Measurements from ENCODE around the gene ALDH1A2.

ALDH1A2 gene

DNA sequence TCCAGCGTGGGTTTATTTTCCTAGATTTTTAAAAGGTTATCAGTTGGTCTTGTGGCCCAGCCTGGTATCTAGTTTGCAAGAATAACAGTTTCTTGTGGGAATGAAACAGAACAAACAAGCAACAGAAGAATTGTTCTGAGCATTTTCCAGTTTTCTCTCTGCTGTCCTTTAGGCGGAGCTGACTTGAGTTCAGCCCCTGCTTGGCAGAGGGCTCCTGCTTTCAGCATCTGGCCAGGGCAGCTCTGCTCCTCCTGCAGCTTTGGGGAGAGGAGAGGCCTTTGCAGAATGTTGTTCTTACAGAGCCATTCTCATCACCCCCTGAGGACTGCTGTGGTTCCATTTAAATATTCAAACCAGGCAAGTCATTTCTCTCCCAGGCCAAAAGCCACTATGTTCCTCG is 117.7 kb downstream of the ALDH1A2 start:
- no peaks in the 10 kb centered on the region for H3K27me3 ChIP-seq (ENCODE audit: control insufficient read depth, insufficient read depth, low read length)
- no peaks in the 10 kb centered on the region for H3K4me1 ChIP-seq (ENCODE audit: control insufficient read depth, insufficient read depth, low read length)
- no peak overlapping the region for H3K4me3 ChIP-seq (ENCODE audit: low read depth, low read length)
- H3K36me3 ChIP-seq (ENCODE audit: control insufficient read depth, insufficient read depth, low read length): no peaks in the 10 kb centered on the region
- H3K9ac ChIP-seq (ENCODE audit: low read depth, low read length): no peak overlapping the region
- H3K9me3 ChIP-seq (ENCODE audit: control insufficient read depth, insufficient read depth, low read length): no peaks in the 10 kb centered on the region

DNA sequence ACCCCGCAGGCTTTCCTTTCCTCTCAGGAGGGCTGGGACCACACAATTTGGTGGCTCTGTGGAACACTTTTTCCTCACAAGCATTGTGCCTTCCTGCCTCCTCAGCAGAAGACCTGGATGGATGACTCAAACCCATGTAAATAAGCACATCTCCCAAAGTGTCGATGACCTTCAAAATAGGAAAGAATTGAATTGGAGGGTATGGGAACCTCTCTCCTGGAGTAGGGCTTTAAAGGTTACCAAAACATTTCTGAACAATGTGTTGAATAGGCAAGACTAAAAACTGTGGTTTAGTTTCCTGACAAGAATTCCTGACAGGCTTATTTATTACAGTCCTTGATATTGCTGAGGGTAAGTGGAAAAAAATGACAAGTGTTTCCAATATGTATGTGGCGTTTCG is 118.2 kb downstream of the ALDH1A2 start:
- no peaks in the 10 kb centered on the region for H3K36me3 ChIP-seq (ENCODE audit: control insufficient read depth, insufficient read depth, low read length)
- H3K9ac ChIP-seq (ENCODE audit: low read depth, low read length): no peak overlapping the region
- H3K9me3 ChIP-seq (ENCODE audit: control insufficient read depth, insufficient read depth, low read length): no peaks in the 10 kb centered on the region
- H3K4me1 ChIP-seq (ENCODE audit: control insufficient read depth, insufficient read depth, low read length): no peaks in the 10 kb centered on the region
- H3K27me3 ChIP-seq (ENCODE audit: control insufficient read depth, insufficient read depth, low read length): no peaks in the 10 kb centered on the region
- no peak overlapping the region for H3K4me3 ChIP-seq (ENCODE audit: low read depth, low read length)

DNA sequence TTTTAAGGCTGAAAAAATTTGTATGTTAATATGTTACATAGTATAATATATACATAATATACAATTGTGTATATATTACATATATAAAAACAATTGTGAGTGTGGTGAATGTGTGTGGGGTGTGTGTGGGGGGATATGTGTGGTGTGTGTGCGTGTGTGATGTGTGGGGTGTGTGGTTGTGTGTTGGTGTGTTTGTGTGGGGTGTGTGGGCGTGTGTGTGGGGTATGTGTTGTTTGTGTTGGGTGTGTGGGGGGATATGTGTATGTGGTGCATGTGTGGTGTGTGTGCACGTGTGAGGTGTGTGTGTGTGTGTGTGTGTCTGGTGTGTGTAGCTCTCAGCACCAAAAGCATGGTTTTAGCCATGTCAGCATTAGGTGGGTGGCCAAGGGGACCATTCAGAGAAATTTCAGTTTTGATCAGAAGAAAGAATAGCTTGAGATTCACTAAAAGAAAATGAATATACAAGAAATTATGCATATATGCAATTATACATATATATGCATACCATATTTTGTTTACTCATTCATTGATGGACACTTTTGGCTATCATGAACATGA is 118.9 kb downstream of the ALDH1A2 start:
- no peaks in the 10 kb centered on the region for H3K36me3 ChIP-seq (ENCODE audit: control insufficient read depth, insufficient read depth, low read length)
- H3K9me3 ChIP-seq (ENCODE audit: control insufficient read depth, insufficient read depth, low read length): no peaks in the 10 kb centered on the region
- no peak overlapping the region for H3K4me3 ChIP-seq (ENCODE audit: low read depth, low read length)
- no peaks in the 10 kb centered on the region for H3K4me1 ChIP-seq (ENCODE audit: control insufficient read depth, insufficient read depth, low read length)
- H3K27me3 ChIP-seq (ENCODE audit: control insufficient read depth, insufficient read depth, low read length): no peaks in the 10 kb centered on the region
- H3K9ac ChIP-seq (ENCODE audit: low read depth, low read length): no peak overlapping the region

DNA sequence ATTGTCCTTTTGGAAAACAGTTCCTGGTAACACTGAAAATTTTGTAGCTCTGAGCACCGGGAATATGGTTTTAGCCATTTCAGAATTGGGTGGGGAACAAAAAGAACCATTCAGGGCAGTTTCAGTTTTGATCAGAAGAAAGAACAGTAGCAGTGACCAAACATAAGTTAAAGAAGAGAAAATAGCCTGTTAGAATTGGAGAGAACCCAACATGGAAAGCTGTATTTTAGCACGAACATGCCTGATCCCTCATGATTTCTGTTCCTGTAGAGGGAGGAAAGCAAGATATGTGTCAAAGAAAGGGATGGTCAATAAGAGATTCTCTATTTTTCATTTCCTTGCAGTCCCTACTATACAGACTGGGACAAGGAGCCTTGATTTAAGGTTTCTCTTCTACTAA is 119.9 kb downstream of the ALDH1A2 start:
- Histone ChIP-seq H3K4me1 (ENCODE audit: control insufficient read depth, insufficient read depth, low read length) (no peaks in the 10 kb centered on the region), H3K9ac (ENCODE audit: low read depth, low read length) (no peak overlapping the region), H3K36me3 (ENCODE audit: control insufficient read depth, insufficient read depth, low read length) (no peaks in the 10 kb centered on the region), H3K27me3 (ENCODE audit: control insufficient read depth, insufficient read depth, low read length) (no peaks in the 10 kb centered on the region), H3K9me3 (ENCODE audit: control insufficient read depth, insufficient read depth, low read length) (no peaks in the 10 kb centered on the region), H3K4me3 (ENCODE audit: low read depth, low read length) (no peak overlapping the region)

DNA sequence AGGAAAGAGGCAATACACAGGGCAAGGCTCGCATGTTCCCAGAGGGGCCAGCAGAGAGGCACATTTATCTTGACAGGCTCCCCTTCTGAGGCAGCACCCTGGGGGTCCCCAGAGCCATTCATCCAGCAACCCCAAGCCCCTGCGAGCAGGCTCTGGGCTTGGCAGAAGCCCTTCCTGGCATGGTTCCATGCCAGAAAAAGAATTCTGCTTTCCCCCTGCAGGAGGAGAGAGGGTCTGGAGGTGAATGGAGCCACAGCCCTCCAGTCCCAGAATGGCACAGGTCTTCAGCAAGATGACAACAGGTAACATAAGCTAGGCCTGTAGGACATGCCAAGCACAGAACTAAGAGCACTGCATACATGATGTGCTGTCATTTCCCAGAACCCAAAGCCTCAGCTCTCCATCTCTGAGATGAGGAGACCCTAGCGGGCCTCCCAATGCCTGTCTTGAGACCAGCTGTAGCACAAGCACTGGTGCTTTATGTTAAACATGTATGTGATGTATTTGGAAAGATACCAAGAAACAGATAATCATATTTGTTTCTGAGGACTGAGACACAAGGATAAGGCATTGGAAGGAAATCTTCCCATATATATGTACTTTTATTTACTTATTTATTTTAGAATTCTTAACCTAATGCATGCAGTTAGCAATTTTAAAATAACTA is 121.6 kb downstream of the ALDH1A2 start:
- Histone ChIP-seq H3K36me3 (ENCODE audit: control insufficient read depth, insufficient read depth, low read length) (no peaks in the 10 kb centered on the region), H3K4me1 (ENCODE audit: control insufficient read depth, insufficient read depth, low read length) (no peaks in the 10 kb centered on the region), H3K27me3 (ENCODE audit: control insufficient read depth, insufficient read depth, low read length) (no peaks in the 10 kb centered on the region), H3K4me3 (ENCODE audit: low read depth, low read length) (no peak overlapping the region), H3K9ac (ENCODE audit: low read depth, low read length) (no peak overlapping the region), H3K9me3 (ENCODE audit: control insufficient read depth, insufficient read depth, low read length) (no peaks in the 10 kb centered on the region)

DNA sequence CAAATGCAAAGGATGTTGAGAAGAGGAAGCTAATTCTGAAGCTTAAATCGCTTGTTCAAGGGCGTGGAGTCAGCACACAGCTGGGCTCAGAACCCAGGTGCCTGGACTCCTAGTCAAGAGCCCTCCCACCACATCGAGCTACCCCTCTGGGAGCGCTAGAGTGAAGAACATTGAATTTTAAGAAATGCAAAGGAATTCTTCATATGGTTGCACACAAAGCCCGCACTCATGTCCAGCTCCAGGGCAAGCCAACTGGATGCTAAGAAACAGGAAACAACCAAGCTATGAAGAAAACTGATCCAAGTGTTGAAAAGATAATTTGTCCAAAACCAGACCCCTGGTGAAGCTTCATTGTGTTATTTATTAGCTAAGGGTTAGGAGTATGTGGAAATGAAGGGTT is 122.3 kb downstream of the ALDH1A2 start:
- H3K27me3 ChIP-seq (ENCODE audit: control insufficient read depth, insufficient read depth, low read length): no peaks in the 10 kb centered on the region
- H3K4me3 ChIP-seq (ENCODE audit: low read depth, low read length): no peak overlapping the region
- H3K9ac ChIP-seq (ENCODE audit: low read depth, low read length): no peak overlapping the region
- no peaks in the 10 kb centered on the region for H3K9me3 ChIP-seq (ENCODE audit: control insufficient read depth, insufficient read depth, low read length)
- no peaks in the 10 kb centered on the region for H3K4me1 ChIP-seq (ENCODE audit: control insufficient read depth, insufficient read depth, low read length)
- no peaks in the 10 kb centered on the region for H3K36me3 ChIP-seq (ENCODE audit: control insufficient read depth, insufficient read depth, low read length)

DNA sequence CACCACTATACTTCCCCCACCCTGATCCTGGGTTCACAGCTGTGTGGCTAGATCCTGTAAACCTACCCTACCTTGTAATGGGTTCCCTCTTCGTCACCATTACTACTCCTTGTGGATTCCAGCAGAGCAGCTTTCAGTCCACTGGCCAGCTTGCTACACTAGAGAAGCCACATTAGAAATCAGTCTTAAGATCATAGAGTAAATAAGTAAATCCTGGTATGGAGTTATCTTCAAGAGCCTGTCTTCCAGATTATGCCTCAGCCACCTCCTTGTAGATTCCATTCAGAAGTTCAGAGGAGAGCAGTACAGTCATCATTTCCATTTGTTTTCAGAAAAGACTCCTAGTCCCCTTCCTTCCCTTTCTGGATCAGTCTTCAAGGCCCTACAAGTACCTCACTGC is 123.7 kb downstream of the ALDH1A2 start:
- Histone ChIP-seq H3K36me3 (ENCODE audit: control insufficient read depth, insufficient read depth, low read length) (no peaks in the 10 kb centered on the region), H3K4me3 (ENCODE audit: low read depth, low read length) (no peak overlapping the region), H3K9me3 (ENCODE audit: control insufficient read depth, insufficient read depth, low read length) (no peaks in the 10 kb centered on the region), H3K27me3 (ENCODE audit: control insufficient read depth, insufficient read depth, low read length) (no peaks in the 10 kb centered on the region), H3K4me1 (ENCODE audit: control insufficient read depth, insufficient read depth, low read length) (no peaks in the 10 kb centered on the region), H3K9ac (ENCODE audit: low read depth, low read length) (no peak overlapping the region)

DNA sequence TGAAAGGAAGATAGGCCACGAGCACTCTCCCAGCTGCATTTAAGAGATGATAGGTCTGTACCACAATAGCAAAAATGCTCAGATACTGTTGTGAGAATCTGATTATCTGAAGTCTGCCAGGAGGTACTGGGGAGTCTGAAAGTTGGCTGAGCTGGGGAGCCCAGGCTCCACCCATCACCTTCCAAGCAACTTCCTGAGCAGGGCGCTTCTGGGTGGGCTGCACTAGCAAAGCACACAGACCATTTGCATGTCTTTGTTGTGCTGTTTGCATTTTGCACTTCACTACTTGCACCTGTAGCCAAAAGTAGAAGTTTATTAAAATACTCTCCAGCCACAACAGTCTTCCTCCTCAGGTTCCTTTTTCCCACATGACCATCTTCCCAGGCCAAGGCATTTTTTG is 133.2 kb downstream of the ALDH1A2 start:
- Histone ChIP-seq H3K4me1 (ENCODE audit: control insufficient read depth, insufficient read depth, low read length) (peaks cover 6% of the 10 kb centered on the region), H3K4me3 (ENCODE audit: low read depth, low read length) (no peak overlapping the region), H3K9ac (ENCODE audit: low read depth, low read length) (no peak overlapping the region), H3K27me3 (ENCODE audit: control insufficient read depth, insufficient read depth, low read length) (no peaks in the 10 kb centered on the region), H3K9me3 (ENCODE audit: control insufficient read depth, insufficient read depth, low read length) (no peaks in the 10 kb centered on the region), H3K36me3 (ENCODE audit: control insufficient read depth, insufficient read depth, low read length) (no peaks in the 10 kb centered on the region)

DNA sequence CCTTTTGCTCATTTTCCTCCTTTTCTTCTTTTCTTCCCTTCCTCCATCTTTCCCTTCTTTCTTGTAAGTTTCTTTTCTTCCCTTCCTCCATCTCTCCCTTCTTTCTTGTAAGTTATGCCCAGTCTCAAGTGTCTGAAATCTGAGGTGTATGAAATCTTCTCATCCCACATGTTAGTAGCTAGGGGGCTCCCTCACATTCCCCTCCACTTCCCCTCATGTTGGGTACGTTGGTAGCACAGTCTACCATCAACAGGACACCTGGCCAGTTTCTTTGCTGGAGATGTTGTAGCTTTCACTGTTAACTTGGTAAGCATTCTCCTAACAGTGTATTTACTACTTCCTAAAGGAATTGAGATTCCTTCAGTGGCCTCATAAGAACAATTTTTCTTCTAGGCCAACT is 133.9 kb downstream of the ALDH1A2 start:
- Histone ChIP-seq H3K4me3 (ENCODE audit: low read depth, low read length) (no peak overlapping the region), H3K9me3 (ENCODE audit: control insufficient read depth, insufficient read depth, low read length) (no peaks in the 10 kb centered on the region), H3K4me1 (ENCODE audit: control insufficient read depth, insufficient read depth, low read length) (peaks cover 6% of the 10 kb centered on the region), H3K27me3 (ENCODE audit: control insufficient read depth, insufficient read depth, low read length) (no peaks in the 10 kb centered on the region), H3K36me3 (ENCODE audit: control insufficient read depth, insufficient read depth, low read length) (no peaks in the 10 kb centered on the region), H3K9ac (ENCODE audit: low read depth, low read length) (no peak overlapping the region)

DNA sequence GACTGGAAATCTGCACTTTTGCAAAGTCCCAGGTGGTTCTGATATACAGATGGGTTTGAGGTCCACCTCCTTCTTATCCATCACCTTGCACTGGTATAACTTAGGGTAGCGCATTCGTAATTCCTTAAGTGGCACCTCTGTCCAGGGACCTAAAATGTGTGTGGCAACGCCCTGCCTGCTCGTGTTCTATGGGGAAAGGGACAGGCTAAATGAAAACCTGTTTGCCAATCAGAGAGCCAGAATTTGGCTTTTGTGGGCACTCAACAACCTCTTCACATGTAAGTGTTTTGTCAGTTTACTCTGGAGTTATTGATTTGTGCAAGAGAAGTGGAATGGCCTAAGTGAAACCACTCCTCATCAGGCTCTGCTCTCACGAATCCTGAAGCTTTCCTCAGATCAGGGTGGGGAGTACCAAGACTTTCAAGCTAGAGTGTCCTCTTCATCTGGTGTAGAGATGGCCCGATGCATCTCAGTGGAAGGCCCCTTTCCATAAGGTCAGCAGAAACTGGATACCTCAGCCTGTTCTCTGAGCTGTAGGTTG is 138.3 kb downstream of the ALDH1A2 start:
- Histone ChIP-seq H3K4me1 (ENCODE audit: control insufficient read depth, insufficient read depth, low read length) (no peaks in the 10 kb centered on the region), H3K4me3 (ENCODE audit: low read depth, low read length) (no peak overlapping the region), H3K9ac (ENCODE audit: low read depth, low read length) (no peak overlapping the region), H3K36me3 (ENCODE audit: control insufficient read depth, insufficient read depth, low read length) (no peaks in the 10 kb centered on the region), H3K27me3 (ENCODE audit: control insufficient read depth, insufficient read depth, low read length) (no peaks in the 10 kb centered on the region), H3K9me3 (ENCODE audit: control insufficient read depth, insufficient read depth, low read length) (no peaks in the 10 kb centered on the region)

DNA sequence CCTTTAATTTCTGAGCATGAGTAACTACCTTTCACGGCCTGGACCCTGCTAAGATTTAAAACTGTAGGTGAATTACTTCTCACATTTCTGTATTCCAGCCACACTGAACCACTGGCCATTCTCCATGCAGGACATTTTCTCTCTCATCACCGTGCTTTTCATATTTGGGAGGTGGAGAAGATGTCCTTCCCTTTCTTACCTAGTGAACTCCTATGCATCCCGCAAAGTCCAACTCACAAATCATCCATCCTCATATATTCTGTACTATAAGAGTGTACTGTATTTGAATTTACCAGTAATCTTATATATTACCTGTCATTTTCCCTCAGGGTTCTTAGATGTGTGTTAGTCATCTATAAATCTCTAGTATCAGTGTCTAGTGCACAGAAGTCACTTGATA is 139.9 kb downstream of the ALDH1A2 start:
- H3K9ac ChIP-seq (ENCODE audit: low read depth, low read length): no peak overlapping the region
- no peaks in the 10 kb centered on the region for H3K4me1 ChIP-seq (ENCODE audit: control insufficient read depth, insufficient read depth, low read length)
- no peaks in the 10 kb centered on the region for H3K27me3 ChIP-seq (ENCODE audit: control insufficient read depth, insufficient read depth, low read length)
- no peaks in the 10 kb centered on the region for H3K36me3 ChIP-seq (ENCODE audit: control insufficient read depth, insufficient read depth, low read length)
- H3K4me3 ChIP-seq (ENCODE audit: low read depth, low read length): no peak overlapping the region
- no peaks in the 10 kb centered on the region for H3K9me3 ChIP-seq (ENCODE audit: control insufficient read depth, insufficient read depth, low read length)

DNA sequence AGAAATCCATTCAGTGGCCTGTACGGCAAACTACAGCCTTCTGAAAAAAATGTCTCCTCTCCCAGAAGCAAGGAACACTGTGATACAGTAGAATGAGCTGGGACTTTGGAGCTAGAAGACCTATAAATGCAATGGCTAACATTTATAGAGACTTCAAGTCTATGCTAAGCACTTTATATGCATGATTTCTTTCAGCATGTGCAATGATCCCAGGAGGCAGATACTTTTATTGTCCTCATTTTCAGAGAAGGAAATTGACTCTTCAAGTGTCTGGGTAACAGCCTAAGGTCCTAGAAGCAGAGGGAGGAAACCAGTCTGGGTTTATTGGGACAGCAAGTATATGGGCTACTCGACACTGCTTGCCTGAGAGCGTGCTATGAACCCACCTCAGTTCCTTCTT is 140.9 kb downstream of the ALDH1A2 start:
- H3K4me3 ChIP-seq (ENCODE audit: low read depth, low read length): no peak overlapping the region
- H3K4me1 ChIP-seq (ENCODE audit: control insufficient read depth, insufficient read depth, low read length): no peaks in the 10 kb centered on the region
- no peaks in the 10 kb centered on the region for H3K36me3 ChIP-seq (ENCODE audit: control insufficient read depth, insufficient read depth, low read length)
- no peak overlapping the region for H3K9ac ChIP-seq (ENCODE audit: low read depth, low read length)
- H3K9me3 ChIP-seq (ENCODE audit: control insufficient read depth, insufficient read depth, low read length): no peaks in the 10 kb centered on the region
- no peaks in the 10 kb centered on the region for H3K27me3 ChIP-seq (ENCODE audit: control insufficient read depth, insufficient read depth, low read length)
